ENCODE measurements around the gene PRC1.

Gene PRC1

DNA sequence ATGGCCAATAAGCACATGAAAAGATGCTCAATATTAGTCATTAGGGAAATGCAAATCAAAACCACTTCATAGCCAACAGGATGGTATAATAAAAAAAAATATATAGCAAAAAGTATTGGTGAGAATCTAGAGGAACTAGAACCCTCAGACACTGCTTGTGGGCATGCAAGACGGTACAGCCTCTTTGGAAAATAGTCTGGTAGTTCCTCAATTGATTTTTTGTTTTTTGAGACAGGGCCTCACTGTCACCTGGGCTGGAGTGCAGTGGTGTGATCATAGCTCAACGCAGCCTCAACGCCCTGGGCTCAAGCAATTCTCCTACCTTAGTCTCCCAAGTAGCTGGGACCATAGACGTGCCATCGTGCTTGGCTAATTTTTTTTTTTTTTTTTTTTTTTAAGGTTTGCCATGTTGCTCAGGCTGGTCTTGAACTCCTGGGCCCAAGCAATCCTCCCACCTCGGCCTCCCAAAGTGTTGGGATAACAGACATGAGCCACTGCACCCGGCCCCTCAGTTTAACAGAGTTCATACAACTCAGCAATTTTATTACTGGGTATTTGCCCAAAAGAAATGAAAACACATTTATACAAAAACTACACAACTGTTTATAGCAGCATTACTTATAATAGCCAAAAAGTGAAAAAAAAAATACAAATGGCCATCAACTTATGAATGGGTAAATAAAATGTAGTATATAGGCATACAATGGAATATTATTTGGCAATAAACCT, 5.1 kb downstream of the PRC1 start:
- DNase-seq (ENCODE audit: low read depth), result no peak

DNA sequence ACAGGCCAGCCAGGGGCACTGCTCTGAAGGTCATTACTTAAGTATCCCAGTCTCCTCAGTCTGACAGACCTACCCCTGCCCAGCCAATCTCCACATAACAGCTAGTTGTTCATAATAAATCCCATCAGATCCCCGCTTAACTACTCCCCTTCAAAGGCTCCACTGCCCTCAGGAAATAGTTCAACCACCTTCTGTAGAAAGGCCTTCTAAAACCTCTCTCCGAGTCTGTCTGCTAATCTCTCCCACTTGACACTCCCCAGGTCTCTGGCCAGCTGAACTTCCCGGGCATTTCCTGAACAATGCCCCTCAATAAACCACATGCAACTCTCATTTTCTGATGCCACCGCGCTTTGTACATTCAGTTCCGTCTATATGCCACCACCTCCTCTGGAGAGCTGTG, 6.0 kb downstream of the PRC1 start:
- DNase-seq (ENCODE audit: low read depth), result no peak

DNA sequence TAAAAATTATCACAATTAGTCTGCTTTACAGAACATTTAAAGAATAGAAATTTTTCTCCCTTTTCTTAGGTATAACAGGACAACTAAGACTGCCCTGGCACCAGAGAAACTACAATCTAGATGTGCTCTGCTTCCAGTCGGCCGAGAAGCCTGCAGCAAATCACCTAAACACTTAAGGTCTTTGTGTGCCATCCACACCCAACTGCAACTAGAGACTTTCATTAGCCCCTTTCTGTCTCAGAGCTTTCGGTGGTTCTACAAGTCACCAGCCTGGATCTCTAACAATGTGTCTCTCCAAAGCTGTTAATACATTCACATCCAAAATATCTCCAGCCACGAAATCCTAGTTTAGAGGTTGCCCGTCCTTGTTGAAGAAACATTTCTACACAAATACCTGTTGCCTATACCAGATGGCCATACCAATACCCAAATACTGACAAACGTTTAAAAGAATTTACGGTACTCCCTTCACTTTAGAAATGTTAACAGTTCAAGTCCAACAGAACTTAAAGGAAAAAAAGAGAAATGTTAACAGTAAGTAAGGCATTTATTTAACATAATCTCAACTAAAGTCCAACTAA, 6.7 kb downstream of the PRC1 start:
- no peak for DNase-seq (ENCODE audit: low read depth)

DNA sequence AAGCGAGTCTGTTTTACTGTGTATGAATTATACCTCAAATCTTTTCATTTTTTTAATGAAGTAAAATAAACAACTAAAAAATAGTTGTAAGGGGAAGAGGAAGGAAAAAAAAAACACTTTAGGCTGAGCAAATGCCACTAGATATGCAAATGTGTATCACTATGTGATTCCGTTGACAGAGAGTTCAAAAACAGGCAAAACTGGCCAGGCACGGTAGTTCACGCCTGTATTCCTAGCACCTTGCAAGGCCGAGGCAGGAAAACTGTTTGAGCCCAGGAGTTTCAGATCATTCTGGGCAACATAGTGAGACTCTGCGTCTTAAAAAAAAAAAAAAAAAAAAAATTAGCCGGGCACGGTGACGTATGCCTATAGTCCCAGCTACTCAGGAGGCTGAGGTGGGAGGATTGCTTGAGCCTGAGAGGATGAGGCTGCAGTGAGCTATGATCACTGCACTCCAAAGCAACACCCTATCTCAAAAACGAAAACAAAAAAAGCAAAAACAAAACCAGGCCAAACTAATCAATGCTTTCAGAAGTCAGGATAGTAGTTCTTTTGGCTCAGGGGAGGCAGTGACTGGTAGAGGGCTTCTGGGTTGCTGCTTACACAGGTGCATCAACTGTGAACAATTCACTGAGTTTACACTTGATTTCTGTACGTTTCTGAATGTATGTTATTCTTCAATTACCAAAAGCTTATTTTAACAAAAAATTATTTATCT, 7.4 kb downstream of the PRC1 start:
- no peak for DNase-seq (ENCODE audit: low read depth)

DNA sequence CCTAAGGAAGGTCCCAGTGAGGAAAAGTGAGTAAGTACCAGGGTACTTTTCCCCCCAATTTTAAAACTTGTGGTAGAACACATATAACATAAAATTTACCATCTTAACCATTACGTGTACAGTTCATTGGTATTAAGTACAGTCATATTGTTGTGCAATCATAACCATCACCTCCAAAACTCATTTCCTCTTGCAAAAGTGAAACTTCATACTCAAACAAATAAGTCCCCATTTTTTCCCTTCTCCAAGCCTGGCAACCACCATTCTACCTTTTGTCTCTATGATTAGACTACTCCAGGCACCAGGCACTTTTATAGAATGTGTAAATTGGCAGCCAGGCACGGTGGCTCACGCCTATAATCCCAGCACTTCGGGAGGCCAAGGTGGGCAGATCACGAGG, 12.2 kb downstream of the PRC1 start:
- DNase-seq (ENCODE audit: low read depth), result no peak

DNA sequence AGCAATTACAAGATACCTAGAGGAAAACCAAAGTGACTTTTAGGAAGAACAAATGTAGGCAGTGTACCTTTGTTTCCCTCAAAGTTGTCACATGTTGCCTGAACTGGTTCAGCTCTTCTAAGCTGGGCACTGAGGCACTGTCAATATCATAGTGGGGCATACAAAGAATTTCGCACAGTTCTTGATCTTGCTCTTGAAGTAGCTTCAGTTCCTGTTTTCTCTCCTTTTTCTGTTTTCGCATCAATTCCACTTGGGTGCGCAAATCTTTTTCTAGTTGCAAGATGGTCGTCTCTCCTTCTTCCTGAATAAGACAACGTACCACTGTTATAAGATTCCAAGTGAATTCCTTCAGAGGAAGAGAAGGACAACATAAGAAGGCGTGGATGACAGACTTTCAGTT, 12.7 kb downstream of the PRC1 start:
- DNase-seq (ENCODE audit: low read depth), result no peak

DNA sequence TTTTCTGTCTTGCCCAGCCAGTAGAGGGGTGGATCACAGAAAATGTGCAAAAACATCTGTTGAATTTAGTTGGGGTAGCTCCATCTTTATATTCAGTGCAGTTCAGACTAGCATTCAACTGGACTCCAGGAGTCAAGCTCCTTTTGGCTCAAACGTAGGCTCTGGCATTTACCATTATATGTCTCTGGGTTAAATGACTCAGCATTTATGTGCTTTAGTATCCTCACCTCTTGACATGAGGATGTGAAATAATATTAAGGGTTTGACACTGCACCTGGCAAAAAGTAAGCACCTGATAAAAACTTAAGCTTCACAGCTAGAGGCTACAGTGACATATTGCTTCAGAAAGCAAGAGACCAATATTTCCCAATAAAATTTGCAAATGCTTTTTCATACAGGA, 14.8 kb downstream of the PRC1 start:
- no peak for DNase-seq (ENCODE audit: low read depth)

DNA sequence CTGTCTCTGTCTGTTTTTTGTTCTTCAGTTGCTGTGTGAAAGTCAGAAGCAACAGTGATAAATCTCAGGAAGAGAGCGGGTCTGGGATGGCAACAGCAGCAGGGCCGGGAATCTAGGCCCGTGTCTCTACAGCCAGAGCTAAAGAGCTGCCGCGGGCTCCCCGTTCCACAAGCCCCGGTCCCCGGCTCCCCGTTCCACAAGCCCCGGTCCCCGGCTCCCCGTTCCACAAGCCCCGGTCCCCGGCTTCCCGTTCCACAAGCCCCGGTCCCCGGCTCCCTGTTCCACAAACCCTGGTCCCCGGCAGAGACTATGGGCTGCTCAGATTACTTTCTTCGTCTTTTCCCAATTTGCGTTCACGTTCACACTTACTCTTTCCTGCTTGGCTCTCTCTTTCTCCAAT, 20.1 kb downstream of the PRC1 start:
- no peak for DNase-seq (ENCODE audit: low read depth)

DNA sequence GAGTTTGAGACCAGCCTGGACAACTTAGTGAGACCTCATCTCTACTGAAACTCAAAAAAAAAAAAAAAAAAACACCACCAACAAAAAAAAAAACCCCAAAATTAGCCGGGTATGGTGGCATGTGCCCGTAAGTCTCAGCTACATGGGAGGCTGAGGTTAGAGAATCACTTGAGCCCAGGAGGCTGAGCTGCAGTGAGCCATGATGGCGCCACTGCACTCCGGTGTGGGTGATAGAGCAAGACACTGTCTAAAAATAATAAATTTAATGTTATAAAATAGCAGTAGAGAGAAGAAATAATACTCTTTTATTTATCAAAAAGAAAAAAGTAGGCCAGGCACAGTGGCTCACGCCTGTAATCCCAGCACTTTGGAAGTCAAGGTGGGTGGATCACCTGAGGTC, 22.2 kb downstream of the PRC1 start:
- DNase-seq (ENCODE audit: low read depth), result no peak

DNA sequence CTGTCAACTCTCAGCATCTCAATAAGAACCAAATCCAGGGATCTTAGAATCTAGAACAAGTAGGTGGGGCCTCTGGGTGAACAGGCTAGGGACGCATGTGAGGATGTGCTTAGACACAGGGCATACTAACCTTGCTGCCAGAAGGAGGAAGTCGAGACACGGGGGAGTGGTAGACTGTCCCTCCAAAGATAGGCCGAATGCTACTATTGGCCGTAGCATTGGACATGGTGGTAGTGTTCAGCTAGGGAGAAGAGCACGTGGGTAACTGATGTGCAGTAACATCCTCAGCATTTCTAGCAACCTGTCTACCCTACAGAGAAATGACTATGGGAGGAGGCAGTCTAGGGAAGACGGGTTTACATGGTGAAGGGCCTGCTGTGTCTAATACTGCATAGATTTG, 24.1 kb downstream of the PRC1 start:
- no peak for DNase-seq (ENCODE audit: low read depth)

DNA sequence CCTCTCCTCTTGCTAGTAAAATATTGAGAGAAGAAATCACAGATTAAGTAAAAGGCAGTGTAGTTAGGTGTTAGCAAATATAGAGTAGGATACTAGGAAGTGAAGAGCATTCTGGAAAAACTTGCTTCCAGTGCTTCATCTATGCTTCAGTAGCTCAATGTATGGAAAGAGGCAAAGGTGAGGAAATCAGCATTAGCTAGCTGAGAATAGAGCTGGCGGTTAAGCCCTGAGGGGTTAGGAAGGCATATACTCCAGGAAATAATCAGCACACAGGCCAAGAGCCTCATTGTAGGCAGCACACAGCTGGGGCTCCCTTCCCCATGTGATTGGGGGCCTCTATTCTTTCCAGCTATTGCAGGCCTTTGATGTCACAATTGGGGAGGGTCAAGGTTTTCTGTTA, 25.9 kb downstream of the PRC1 start:
- DNase-seq (ENCODE audit: low read depth), result no peak

DNA sequence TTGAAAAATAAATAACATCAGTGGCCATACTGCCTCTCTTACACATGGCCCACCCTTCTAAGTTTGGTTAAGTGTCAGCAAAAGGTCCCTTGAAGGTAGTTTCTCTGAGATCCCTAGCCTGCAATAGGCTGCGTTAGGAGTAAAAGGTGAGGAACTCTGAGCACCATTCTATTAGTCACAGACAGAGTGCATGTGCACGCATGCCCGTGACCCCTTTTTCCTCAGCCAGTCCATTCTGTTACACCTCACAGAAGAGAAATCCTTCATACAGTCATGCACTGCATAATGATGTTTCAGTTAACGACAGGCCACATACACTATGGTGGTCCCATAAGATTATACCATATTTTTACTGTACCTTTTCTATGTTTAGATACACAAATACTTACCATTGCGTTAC, 27.1 kb downstream of the PRC1 start:
- DNase-seq (ENCODE audit: low read depth), result no peak

DNA sequence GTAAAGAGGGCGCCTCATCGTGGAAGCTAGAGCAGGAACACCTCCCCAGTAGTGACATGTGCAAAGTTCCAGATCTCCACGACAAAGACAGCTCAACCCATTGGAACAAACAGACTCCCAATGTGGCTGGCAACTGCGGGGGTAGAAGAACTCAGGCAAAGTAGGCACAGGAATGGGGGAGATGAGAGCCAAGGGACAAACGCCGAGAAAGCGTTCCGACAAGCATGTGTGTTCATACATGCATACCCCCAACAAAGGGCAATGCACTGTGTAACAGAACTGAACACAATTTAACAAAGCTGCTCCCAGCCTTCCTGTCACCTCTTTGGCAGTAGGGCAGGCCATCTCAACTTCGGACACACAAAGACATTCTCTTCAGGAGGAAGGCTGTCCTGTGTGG, 28.1 kb downstream of the PRC1 start:
- no peak for DNase-seq (ENCODE audit: low read depth)

DNA sequence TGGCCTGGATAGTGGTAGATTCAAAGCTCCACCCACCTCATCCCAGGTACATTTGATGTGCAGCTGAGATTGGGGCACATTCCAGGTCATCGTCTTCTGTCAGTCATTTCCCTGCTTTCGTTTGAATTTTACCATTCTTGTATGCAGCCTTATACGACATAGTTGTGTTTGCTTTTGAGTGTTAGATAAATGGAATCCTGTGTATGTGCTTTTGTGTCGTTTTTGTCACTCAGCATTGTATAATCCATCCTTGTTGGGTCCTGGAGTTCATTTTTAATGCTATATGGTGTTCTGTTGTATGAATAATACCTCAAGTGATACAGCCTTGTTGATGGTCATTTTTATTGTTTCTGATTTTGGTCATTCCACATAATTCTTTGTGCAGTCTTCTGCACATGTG, 32.3 kb downstream of the PRC1 start:
- DNase-seq (ENCODE audit: low read depth), result no peak

DNA sequence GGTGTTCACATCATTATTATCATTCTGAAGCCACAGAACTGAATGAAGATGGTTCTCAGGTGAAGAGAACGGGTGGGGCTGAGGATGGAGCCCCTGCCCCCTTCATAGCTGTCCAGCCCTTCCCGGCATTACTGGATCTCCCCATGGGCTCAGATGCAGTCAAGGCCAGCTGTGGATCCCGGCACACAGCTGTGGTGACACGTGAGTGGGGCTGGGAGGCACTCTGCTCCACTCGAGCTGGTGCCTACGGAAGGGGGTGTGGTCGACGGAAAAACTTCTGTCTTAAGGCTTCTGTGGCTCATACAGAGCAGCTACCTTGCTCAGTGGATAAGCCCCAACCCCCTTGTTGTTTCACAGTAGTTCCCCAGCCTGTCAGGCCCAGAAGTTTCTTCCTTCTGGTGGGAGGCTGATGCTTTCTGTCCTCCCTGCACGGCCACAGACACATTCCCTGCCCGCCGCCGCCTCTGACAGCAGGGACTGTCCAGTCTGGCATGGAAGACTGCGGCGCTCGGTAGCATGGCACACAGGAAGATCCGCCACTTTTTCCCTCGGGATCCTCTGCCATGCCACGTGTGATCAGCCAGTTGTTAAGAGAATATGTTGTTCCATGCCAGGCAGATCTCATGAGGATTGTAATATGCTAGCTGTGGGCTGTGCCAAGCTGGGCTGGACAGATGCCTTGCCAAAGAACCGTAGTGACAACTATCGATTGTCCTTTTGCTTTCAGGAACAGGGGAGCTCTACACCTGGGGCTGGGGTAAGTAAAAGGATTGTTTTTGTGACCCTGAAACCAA, 33.8 kb downstream of the PRC1 start:
- no peak for DNase-seq (ENCODE audit: low read depth)

DNA sequence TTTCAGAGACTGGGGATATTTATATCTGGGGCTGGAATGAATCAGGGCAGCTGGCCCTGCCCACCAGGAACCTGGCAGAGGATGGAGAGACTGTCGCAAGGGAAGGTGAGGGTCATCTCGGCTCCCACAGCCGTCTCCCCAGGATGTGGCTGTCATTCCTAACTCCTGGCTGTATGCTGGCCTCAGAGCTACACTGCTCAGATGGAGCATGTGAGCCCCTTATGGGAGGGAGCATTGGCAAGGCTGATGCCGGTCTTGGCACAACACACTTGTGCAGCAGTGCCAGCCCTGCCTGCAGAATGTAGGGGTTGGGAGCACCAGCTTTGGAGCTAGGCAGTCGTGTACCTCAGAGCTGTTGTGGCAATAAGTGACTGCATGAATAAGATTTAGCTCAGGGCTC, 34.4 kb downstream of the PRC1 start:
- no peak for DNase-seq (ENCODE audit: low read depth)

DNA sequence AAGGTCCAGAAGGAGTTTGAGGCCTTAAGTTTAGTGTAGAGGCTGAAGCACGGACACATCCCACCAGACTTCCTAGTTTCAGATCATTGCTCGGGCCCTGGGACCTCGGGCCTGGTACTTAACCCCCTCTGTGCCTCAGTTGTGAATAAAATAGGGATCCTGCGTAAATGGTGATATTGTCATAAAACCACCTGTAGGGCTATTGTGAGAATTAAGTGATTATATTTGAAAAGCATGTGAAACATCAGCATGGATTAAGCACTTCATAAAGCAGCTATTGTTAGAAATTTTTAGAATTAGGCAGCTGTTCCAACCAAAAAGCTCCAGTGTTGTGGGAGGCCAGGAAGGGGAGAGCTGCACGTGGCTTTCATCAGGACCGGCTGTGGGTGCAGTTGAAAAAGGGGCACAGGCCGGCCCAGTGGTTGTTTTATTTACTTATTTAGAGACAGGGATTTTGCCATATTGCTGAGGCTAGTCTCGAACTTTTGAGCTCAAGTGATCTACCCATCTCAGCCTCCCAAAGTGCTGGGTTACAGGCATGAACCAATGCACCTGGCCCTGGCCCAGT, 35.2 kb downstream of the PRC1 start:
- DNase-seq (ENCODE audit: low read depth), result no peak

DNA sequence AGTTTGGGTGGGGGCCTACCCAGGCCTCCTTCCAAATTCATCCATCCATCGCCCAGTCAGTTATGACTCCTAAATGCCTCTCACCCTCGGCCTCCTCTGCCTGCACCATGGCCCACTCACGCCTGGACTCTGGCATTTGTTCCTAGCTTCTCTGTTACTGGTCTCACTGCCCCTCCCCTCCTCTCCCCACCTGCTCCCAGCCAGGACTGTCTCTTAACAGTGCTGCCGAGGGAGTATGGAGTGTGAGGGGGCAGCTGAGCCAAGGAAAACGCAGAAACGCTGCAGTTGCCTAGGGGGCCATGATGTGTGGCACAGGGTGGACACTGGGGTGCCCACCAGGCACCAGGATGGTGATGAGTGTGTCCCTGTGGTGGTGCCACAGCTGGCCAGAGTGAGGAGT, 36.5 kb downstream of the PRC1 start:
- no peak for DNase-seq (ENCODE audit: low read depth)

DNA sequence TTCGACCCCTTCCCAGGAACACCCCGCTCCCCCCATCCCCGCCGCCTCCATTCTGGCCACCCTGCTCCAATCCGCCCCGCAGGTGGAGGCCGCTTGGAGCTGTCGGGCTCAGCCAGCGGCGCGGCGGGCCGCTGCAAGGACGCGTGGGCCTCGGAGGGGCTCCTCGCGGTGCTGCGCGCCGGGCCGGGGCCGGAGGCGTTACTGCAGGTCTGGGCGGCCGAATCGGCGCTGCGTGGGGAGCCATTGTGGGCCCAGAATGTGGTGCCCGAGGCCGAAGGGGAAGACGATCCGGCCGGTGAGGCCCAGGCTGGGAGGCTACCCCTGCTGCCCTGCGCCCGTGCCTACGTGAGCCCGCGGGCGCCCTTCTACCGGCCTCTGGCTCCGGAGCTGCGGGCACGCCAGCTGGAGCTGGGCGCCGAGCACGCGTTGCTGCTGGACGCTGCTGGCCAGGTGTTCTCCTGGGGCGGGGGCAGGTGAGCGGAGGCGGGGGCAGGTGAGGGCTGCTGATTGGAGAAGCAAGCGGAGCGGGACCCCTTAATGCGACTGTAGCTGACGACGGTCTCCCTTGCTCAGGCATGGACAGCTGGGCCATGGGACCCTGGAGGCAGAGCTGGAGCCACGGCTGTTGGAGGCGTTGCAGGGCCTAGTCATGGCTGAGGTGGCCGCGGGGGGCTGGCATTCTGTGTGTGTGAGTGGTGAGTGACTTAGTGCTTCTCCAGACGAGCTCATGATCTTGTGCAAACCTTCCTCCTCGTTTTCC, 37.1 kb downstream of the PRC1 start:
- DNase-seq (ENCODE audit: low read depth), result no peak

DNA sequence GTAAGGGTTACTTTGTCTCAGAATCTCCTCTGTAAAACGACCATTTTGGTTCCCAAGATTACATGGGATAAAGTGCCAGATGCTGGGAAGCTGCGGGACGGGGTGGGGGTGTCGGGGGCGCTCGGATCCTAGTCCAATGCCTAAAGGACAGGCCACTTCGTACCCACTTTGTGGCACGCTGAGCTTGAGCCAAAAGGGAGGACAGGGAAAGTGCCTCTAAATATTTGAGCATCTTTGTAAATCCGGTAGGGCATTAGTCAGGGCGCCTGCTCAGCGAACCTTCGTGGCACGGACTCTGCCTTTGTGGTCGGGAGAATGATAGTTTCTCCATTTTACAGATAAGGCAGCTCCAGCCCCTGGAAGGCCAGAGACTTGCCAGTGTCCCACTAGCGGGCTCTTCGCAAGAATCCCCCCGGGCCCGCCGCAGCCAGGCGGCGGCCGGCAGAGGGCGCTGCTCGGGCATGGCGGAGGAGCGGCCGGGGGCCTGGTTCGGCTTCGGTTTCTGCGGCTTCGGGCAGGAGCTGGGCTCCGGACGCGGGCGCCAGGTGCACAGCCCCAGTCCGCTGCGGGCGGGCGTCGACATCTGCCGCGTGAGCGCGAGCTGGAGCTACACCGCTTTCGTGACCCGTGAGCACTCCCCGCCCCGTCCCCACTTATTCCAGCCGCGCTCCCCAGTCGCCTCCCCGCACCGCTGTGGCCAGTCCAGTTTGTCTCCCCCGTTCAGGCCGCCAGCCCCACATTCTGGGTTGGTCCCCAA, 37.9 kb downstream of the PRC1 start:
- DNase-seq (ENCODE audit: low read depth), result no peak
